Upper lobe of left lung (tissue), 4 donors: Measurements from ENCODE around the gene PRKCH.

Experiments
- CTCF ChIP-seq, 6 experiments: fragments of 450-650 bp in 4 of 6; fragments of 200-600 bp in 2 of 6; sonication (generic) in 2 of 6; IDR thresholded peaks; one replicate each; pipeline ENCODE4 v1.5.1; 2016 to 2019; ENCODE audit warnings: antibody characterized with exemption in 6 of 6
- EP300 ChIP-seq, 4 donors: sonication (generic); formaldehyde crosslinking; IDR thresholded peaks; one replicate each; pipeline ENCODE4 v1.5.1; 2017; ENCODE audit warnings: antibody characterized with exemption in 4 of 4, control low read depth in 2 of 4

- TF ChIP-seq EP300 (IDR thresholded peaks at IDR 0.05) (no peak), CTCF (IDR thresholded peaks at IDR 0.05) (no peak)
Measured at GRCh38 chr14:61281186-61281947, 40.0 kb upstream of the PRKCH start, which contains the start of gene TMEM30B.
